OCI-LY3 (cell line): ENCODE results near the gene KLHL9.

Experiments
- H2AFZ ChIP-seq: fragments of 200-600, 300-600 bp; shearing (Covaris generic); 2 replicates; pipeline ENCODE4 v1.6.0; 2014; ENCODE audit warnings: antibody characterized with exemption, low read depth, low read length
- H3K27ac ChIP-seq: fragments of 200-600, 300-600 bp; sonication (generic); 2 replicates; pipeline ENCODE4 v1.5.1; 2014; ENCODE audit warnings: mild to moderate bottlenecking, low read length, moderate library complexity, mixed read lengths
- H3K27me3 ChIP-seq: fragments of 200-600, 300-600 bp; sonication (generic); 2 replicates; pipeline ENCODE4 v1.6.1; 2014; ENCODE audit warnings: low read depth, low read length, mixed read lengths
- H3K36me3 ChIP-seq: fragments of 200-600, 300-600 bp; sonication (generic); replicated peaks from 2 replicates; pipeline ENCODE3; 2014; ENCODE audit warnings: low read depth, low read length, mixed read lengths
- H3K4me1 ChIP-seq: fragments of 300-600, 200-600 bp; sonication (generic); 2 replicates; pipeline ENCODE4 v1.6.1; 2014; ENCODE audit warnings: low read length, mixed read lengths
- H3K4me2 ChIP-seq: fragments of 200-600, 300-600 bp; sonication (generic); 2 replicates; pipeline ENCODE4 v1.6.1; 2014; ENCODE audit warnings: low read length, mixed read lengths
- H3K4me3 ChIP-seq: fragments of 300-600, 200-600 bp; sonication (generic); 2 replicates; pipeline ENCODE4 v1.5.1; 2014; ENCODE audit warnings: antibody characterized with exemption, mild to moderate bottlenecking, low read length, moderate library complexity
- H3K79me2 ChIP-seq: fragments of 300-600, 200-600 bp; shearing (Covaris generic); 2 replicates; pipeline ENCODE4 v1.6.1; 2014; ENCODE audit warnings: mild to moderate bottlenecking, low read length, mixed read lengths
- H3K9ac ChIP-seq: fragments of 300-600, 200-600 bp; shearing (Covaris generic); 2 replicates; pipeline ENCODE4 v1.6.0; 2014; ENCODE audit warnings: mild to moderate bottlenecking, low read length, moderate library complexity
- H3K9me3 ChIP-seq: fragments of 200-600, 300-600 bp; shearing (Covaris generic); 2 replicates; pipeline ENCODE4 v1.6.1; 2014; ENCODE audit warnings: low read length, mixed read lengths; ENCODE audit not compliant: insufficient read depth
- H4K20me1 ChIP-seq: fragments of 200-600, 300-600 bp; sonication (generic); 2 replicates; pipeline ENCODE4 v1.6.1; 2016; ENCODE audit warnings: low read length, mixed read lengths; ENCODE audit not compliant: insufficient read depth
- CTCF ChIP-seq: fragments of 200-600, 300-600 bp; sonication (generic); IDR thresholded peaks from 2 replicates; pipeline ENCODE4 v1.5.1; 2014; ENCODE audit warnings: antibody characterized with exemption, low read length, low read depth
- EZH2phosphoT487 ChIP-seq: fragments of 200-600 bp; shearing (Covaris generic); IDR thresholded peaks from 2 replicates; pipeline ENCODE4 v1.6.1; 2018; ENCODE audit warnings: antibody characterized with exemption, mixed run types, low read depth

Gene KLHL9

GRCh38 chr9:21287280-21287679 is 47.9 kb downstream of the KLHL9 start:
- H3K27me3 ChIP-seq = peaks cover 60% of the 10 kb centered on the region
- peaks cover 13% of the 10 kb centered on the region for H3K4me1 ChIP-seq

GRCh38 chr9:21286659-21287058 is 48.5 kb downstream of the KLHL9 start:
- no peaks in the 10 kb centered on the region for H3K9me3 ChIP-seq
- peak overlapping the region; percentile 49; the same call in 1 of the 2 replicates for H3K4me2 ChIP-seq
- H3K4me3 ChIP-seq = no peak overlapping the region
- no peak overlapping the region for H3K27ac ChIP-seq
- H3K79me2 ChIP-seq = no peaks in the 10 kb centered on the region
- peaks cover 5% of the 10 kb centered on the region; the same call in 1 of the 2 replicates for H4K20me1 ChIP-seq
- TF ChIP-seq CTCF (no peak), EZH2phosphoT487 (no peak)
- H3K36me3 ChIP-seq = no peaks in the 10 kb centered on the region
- peaks cover 13% of the 10 kb centered on the region for H3K4me1 ChIP-seq
- H2AFZ ChIP-seq = no peak overlapping the region
- H3K27me3 ChIP-seq = peaks cover 65% of the 10 kb centered on the region
- H3K9ac ChIP-seq = no peak overlapping the region

More at GRCh38 chr9:21287280-21287679, 47.9 kb downstream of the KLHL9 start:
- no peak overlapping the region for H3K4me3 ChIP-seq
- no peaks in the 10 kb centered on the region for H3K36me3 ChIP-seq
- no peak overlapping the region for H2AFZ ChIP-seq
- H3K9me3 ChIP-seq = no peaks in the 10 kb centered on the region
- peak overlapping the region; percentile 49 for H3K4me2 ChIP-seq
- TF ChIP-seq CTCF (no peak), EZH2phosphoT487 (no peak)
- peaks cover 5% of the 10 kb centered on the region; the same call in 1 of the 2 replicates for H4K20me1 ChIP-seq
- no peak overlapping the region for H3K9ac ChIP-seq
- no peaks in the 10 kb centered on the region for H3K79me2 ChIP-seq
- no peak overlapping the region for H3K27ac ChIP-seq

DNA sequence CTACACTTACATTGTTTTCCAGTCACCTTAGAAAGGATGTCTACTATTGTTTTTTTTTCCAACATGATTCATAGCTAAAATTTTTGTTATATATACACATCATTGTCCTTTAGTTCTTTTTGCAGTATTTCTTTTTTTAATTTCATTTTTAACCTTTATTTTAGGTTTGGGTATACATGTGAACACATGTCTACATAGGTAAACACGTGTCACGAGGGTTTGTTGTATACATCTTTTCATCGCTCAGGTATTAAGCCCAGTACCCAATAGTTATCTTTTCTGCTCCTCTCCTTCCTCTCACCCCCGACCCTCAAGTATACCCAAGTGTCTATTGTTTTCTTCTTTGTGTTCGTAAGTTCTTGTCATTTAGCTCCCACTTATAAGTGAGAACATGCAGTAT is 49.1 kb downstream of the KLHL9 start:
- TF ChIP-seq EZH2phosphoT487 (no peak), CTCF (no peak)
- H3K27me3 ChIP-seq = peaks cover 66% of the 10 kb centered on the region

DNA sequence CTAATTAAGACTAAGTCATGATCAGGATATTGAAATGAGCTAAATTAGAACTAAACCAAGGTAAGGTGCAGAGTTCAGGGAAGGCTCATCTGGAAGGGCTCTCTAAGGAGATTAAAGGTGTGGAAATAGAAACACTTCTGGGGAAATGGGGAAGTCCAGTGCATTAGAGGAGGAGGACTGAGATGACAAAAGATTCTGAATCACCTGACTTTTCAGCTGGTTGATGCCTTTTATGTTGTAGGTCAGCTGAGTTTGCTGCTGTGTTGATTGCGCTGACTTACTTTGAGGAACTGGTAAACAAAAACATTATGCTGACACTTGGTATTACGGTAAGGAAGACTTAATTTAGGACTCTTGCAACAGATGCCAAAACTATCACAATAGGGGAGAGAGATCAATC is 53.9 kb downstream of the KLHL9 start:
- no peaks in the 10 kb centered on the region for H3K36me3 ChIP-seq
- no peak overlapping the region for H3K4me2 ChIP-seq
- no peaks in the 10 kb centered on the region for H3K9me3 ChIP-seq
- H4K20me1 ChIP-seq = no peaks in the 10 kb centered on the region
- H2AFZ ChIP-seq = no peak overlapping the region
- no peaks in the 10 kb centered on the region for H3K79me2 ChIP-seq
- no peak overlapping the region for H3K4me3 ChIP-seq
- H3K27me3 ChIP-seq = peaks cover 62% of the 10 kb centered on the region
- TF ChIP-seq CTCF (no peak), EZH2phosphoT487 (no peak)
- H3K27ac ChIP-seq = no peak overlapping the region
- no peaks in the 10 kb centered on the region for H3K4me1 ChIP-seq
- no peak overlapping the region for H3K9ac ChIP-seq

More for the DNA sequence above, 49.1 kb downstream of the KLHL9 start:
- Histone ChIP-seq H3K9me3 (no peaks in the 10 kb centered on the region), H3K36me3 (no peaks in the 10 kb centered on the region), H3K27ac (no peak overlapping the region), H3K79me2 (no peaks in the 10 kb centered on the region), H3K9ac (no peak overlapping the region), H4K20me1 (peaks cover 5% of the 10 kb centered on the region; the same call in 1 of the 2 replicates), H3K4me3 (no peak overlapping the region), H3K4me2 (no peak overlapping the region), H3K4me1 (peaks cover 13% of the 10 kb centered on the region), H2AFZ (no peak overlapping the region)
